Mesenchymal stem cell (in vitro differentiated cells and primary cell): ENCODE measurements around the gene CDNF.

Experiments
- DNase-seq: peaks from one replicate; pipeline ENCODE4 v3.0.0-alpha.2; 2013
- H2AFZ ChIP-seq: one replicate; pipeline ENCODE4 v1.6.1; 2013; ENCODE audit warnings: low read depth, mild to moderate bottlenecking, control low read depth, inconsistent platforms, low read length, moderate library complexity
- H2AK5ac ChIP-seq: 2 replicates; pipeline ENCODE4 v1.6.1; 2013; ENCODE audit warnings: low read length, moderate library complexity, mild to moderate bottlenecking, inconsistent platforms; ENCODE audit not compliant: severe bottlenecking
- H2BK120ac ChIP-seq: one replicate; pipeline ENCODE4 v1.6.1; 2013; ENCODE audit warnings: low read depth, mild to moderate bottlenecking, inconsistent platforms, low read length, moderate library complexity
- H2BK12ac ChIP-seq, 2 experiments: one replicate each; pipeline ENCODE4 v1.6.1; 2013; ENCODE audit warnings: inconsistent platforms in 2 of 2, low read length in 2 of 2, mild to moderate bottlenecking in 2 of 2, moderate library complexity in 2 of 2, control low read depth in 1 of 2
- H2BK15ac ChIP-seq: one replicate; pipeline ENCODE4 v1.6.1; 2013; ENCODE audit warnings: mild to moderate bottlenecking, low read depth, inconsistent platforms; ENCODE audit not compliant: poor library complexity, severe bottlenecking
- H2BK5ac ChIP-seq: 2 replicates; pipeline ENCODE4 v1.6.1; 2013; ENCODE audit warnings: low read depth, mild to moderate bottlenecking, low read length, control low read depth, inconsistent platforms; ENCODE audit not compliant: poor library complexity, severe bottlenecking
- H3K14ac ChIP-seq, 2 experiments: one replicate each; pipeline ENCODE4 v1.6.1; 2013; ENCODE audit warnings: inconsistent platforms in 2 of 2, low read length in 2 of 2, control low read depth in 1 of 2, mild to moderate bottlenecking in 1 of 2, moderate library complexity in 1 of 2
- H3K18ac ChIP-seq, 2 experiments: one replicate each; pipeline ENCODE4 v1.6.1; 2013; ENCODE audit warnings: inconsistent platforms in 2 of 2, low read length in 2 of 2, control low read depth in 1 of 2, low read depth in 1 of 2, mild to moderate bottlenecking in 1 of 2
- H3K23ac ChIP-seq, 2 experiments: one replicate each; pipeline ENCODE4 v1.6.1; 2013; ENCODE audit warnings: inconsistent platforms in 2 of 2, low read length in 2 of 2, mild to moderate bottlenecking in 2 of 2, moderate library complexity in 2 of 2, control low read depth in 1 of 2
- H3K27ac ChIP-seq: 2 replicates; pipeline ENCODE4 v1.5.1; 2013; ENCODE audit warnings: mild to moderate bottlenecking, moderate library complexity, low read length, control low read depth, inconsistent platforms; ENCODE audit not compliant: poor library complexity, severe bottlenecking
- H3K27me3 ChIP-seq, 2 experiments: 2 replicates each; pipeline versions ENCODE4 v1.6.1 to v1.7.0; 2013; ENCODE audit warnings: low read length in 2 of 2, mild to moderate bottlenecking in 2 of 2, moderate library complexity in 2 of 2, control low read depth in 1 of 2, inconsistent platforms in 1 of 2; ENCODE audit not compliant: control insufficient read depth in 1 of 2, insufficient read depth in 1 of 2
- H3K36me3 ChIP-seq, 2 experiments: 2 replicates each; pipeline versions ENCODE4 v1.6.1 to v1.7.0; 2013; ENCODE audit warnings: low read length in 2 of 2, control low read depth in 1 of 2, inconsistent platforms in 1 of 2, low read depth in 1 of 2, mild to moderate bottlenecking in 1 of 2; ENCODE audit not compliant: insufficient read depth in 2 of 2, control insufficient read depth in 1 of 2
- H3K4ac ChIP-seq, 2 experiments: one replicate each; pipeline ENCODE4 v1.6.1; 2013; ENCODE audit warnings: inconsistent platforms in 2 of 2, low read length in 2 of 2, mild to moderate bottlenecking in 2 of 2, moderate library complexity in 2 of 2, control low read depth in 1 of 2, low read depth in 1 of 2
- H3K4me1 ChIP-seq: 2 replicates; pipeline ENCODE4 v1.6.1; 2013; ENCODE audit warnings: low read depth, low read length, control low read depth; ENCODE audit not compliant: control insufficient read depth, insufficient read depth
- H3K4me2 ChIP-seq: 2 replicates; pipeline ENCODE4 v1.6.1; 2013; ENCODE audit warnings: low read length, mild to moderate bottlenecking, inconsistent platforms; ENCODE audit not compliant: poor library complexity, severe bottlenecking
- H3K4me3 ChIP-seq, 2 experiments: 2 replicates each; pipeline versions ENCODE4 v1.5.1 to v1.7.0; 2013; ENCODE audit warnings: low read length in 2 of 2, mild to moderate bottlenecking in 2 of 2, control low read depth in 1 of 2, low read depth in 1 of 2; ENCODE audit not compliant: insufficient read depth in 1 of 2
- H3K79me1 ChIP-seq: replicated peaks from 2 replicates; pipeline ENCODE4 v1.6.1; 2013; ENCODE audit warnings: mild to moderate bottlenecking, control low read depth, low read length, inconsistent platforms; ENCODE audit not compliant: poor library complexity, severe bottlenecking
- H3K9ac ChIP-seq: 2 replicates; pipeline ENCODE4 v1.7.0; 2013; ENCODE audit warnings: mild to moderate bottlenecking, low read length, moderate library complexity
- H3K9me3 ChIP-seq: 2 replicates; pipeline ENCODE4 v1.7.0; 2013; ENCODE audit warnings: mild to moderate bottlenecking, low read length; ENCODE audit not compliant: control insufficient read depth
- H4K8ac ChIP-seq: one replicate; pipeline ENCODE4 v1.6.1; 2013; ENCODE audit warnings: inconsistent platforms, mild to moderate bottlenecking, low read length, moderate library complexity
- H4K91ac ChIP-seq: one replicate; pipeline ENCODE4 v1.6.1; 2013; ENCODE audit warnings: mild to moderate bottlenecking, low read length, inconsistent platforms
- WGBS: methylation state at CpG from one replicate; pipeline ENCODE4 v1.1.7; 2013; ENCODE audit warnings: mixed read lengths; 5-methylcytosine and 5-hydroxymethylcytosine counted together

Gene CDNF

GRCh38 chr10:14774797-14775196 is 63.0 kb downstream of the CDNF start, which contains the start of gene FAM107B:
Gene FAM107B, minus strand, starts transcription at chr10:14774897. Its CDS starts 234 bp downstream, at chr10:14774663.
- Histone ChIP-seq H2BK12ac (no peak within 1 kb of the TSS), H3K4me1 (peaks cover 7% of the 10 kb centered on the region), H3K4me3 (no peak within 1 kb of the TSS), H2BK120ac (no peak within 1 kb of the TSS), H3K9me3 (no peaks in the 10 kb centered on the region), H4K91ac (no peak within 1 kb of the TSS), H2BK5ac (no peak within 1 kb of the TSS), H3K9ac (no peak within 1 kb of the TSS), H3K27ac (no peak within 1 kb of the TSS), H3K18ac (no peak within 1 kb of the TSS), H3K23ac (no peak within 1 kb of the TSS), H4K8ac (no peak within 1 kb of the TSS), H3K4me2 (no peak within 1 kb of the TSS), H2AK5ac (no peak within 1 kb of the TSS), H2BK15ac (no peak within 1 kb of the TSS), H3K79me1 (no peaks in the 10 kb centered on the region), H3K14ac (no peak within 1 kb of the TSS), H3K27me3 (no peaks in the 10 kb centered on the region), H3K36me3 (no peaks in the 10 kb centered on the region), H3K4ac (no peak within 1 kb of the TSS), H2AFZ (no peak within 1 kb of the TSS)
- DNase-seq: no peak
- 95% methylated on average over 8 of the region's 8 CpGs for WGBS

GRCh38 chr10:14774214-14774580 is 63.6 kb downstream of the CDNF start:
- no peak overlapping the region for H2BK12ac ChIP-seq
- H2BK15ac ChIP-seq: no peak overlapping the region
- no peak overlapping the region for H3K14ac ChIP-seq
- H3K4me2 ChIP-seq: no peak overlapping the region
- DNase-seq: no peak
- no peak overlapping the region for H3K18ac ChIP-seq
- H2AK5ac ChIP-seq: no peak overlapping the region
- H3K9ac ChIP-seq: no peak overlapping the region
- no peaks in the 10 kb centered on the region for H3K36me3 ChIP-seq
- no peak overlapping the region for H2BK120ac ChIP-seq
- H3K23ac ChIP-seq: no peak overlapping the region
- no peaks in the 10 kb centered on the region for H3K27me3 ChIP-seq
- WGBS: 97% methylated on average over 22 of the region's 22 CpGs
- H3K4me1 ChIP-seq: peaks cover 5% of the 10 kb centered on the region
- H3K9me3 ChIP-seq: no peaks in the 10 kb centered on the region
- H3K27ac ChIP-seq: no peak overlapping the region
- no peak overlapping the region for H4K91ac ChIP-seq
- H2BK5ac ChIP-seq: no peak overlapping the region
- no peaks in the 10 kb centered on the region for H3K79me1 ChIP-seq
- H3K4me3 ChIP-seq: no peak overlapping the region
- no peak overlapping the region for H4K8ac ChIP-seq
- no peak overlapping the region for H2AFZ ChIP-seq
- H3K4ac ChIP-seq: no peak overlapping the region

GRCh38 chr10:14773551-14774213 is 64.2 kb downstream of the CDNF start:
- Histone ChIP-seq H2AFZ (no peak overlapping the region), H3K27ac (no peak overlapping the region), H3K9ac (no peak overlapping the region), H4K8ac (no peak overlapping the region), H2AK5ac (no peak overlapping the region), H4K91ac (no peak overlapping the region), H2BK5ac (no peak overlapping the region), H3K14ac (no peak overlapping the region), H3K27me3 (no peaks in the 10 kb centered on the region), H3K9me3 (no peaks in the 10 kb centered on the region), H3K79me1 (no peaks in the 10 kb centered on the region), H3K4me3 (no peak overlapping the region), H2BK15ac (no peak overlapping the region), H3K4ac (no peak overlapping the region), H2BK120ac (no peak overlapping the region), H3K4me1 (peaks cover 2% of the 10 kb centered on the region), H3K4me2 (no peak overlapping the region), H2BK12ac (no peak overlapping the region), H3K36me3 (no peaks in the 10 kb centered on the region), H3K18ac (no peak overlapping the region), H3K23ac (no peak overlapping the region)
- WGBS: 97% methylated on average over 8 of the region's 10 CpGs
- DNase-seq: no peak

GRCh38 chr10:14772399-14772798 is 65.4 kb downstream of the CDNF start:
- no peak overlapping the region for H2BK12ac ChIP-seq
- no peaks in the 10 kb centered on the region for H3K36me3 ChIP-seq
- H2AK5ac ChIP-seq: no peak overlapping the region
- no peak overlapping the region for H4K91ac ChIP-seq
- no peak overlapping the region for H3K4me3 ChIP-seq
- H3K9me3 ChIP-seq: no peaks in the 10 kb centered on the region
- no peak overlapping the region for H3K18ac ChIP-seq
- DNase-seq: no peak
- H2BK5ac ChIP-seq: no peak overlapping the region
- H3K4me1 ChIP-seq: no peaks in the 10 kb centered on the region
- H2BK120ac ChIP-seq: no peak overlapping the region
- H3K27ac ChIP-seq: no peak overlapping the region
- H2AFZ ChIP-seq: no peak overlapping the region
- no peak overlapping the region for H4K8ac ChIP-seq
- no peak overlapping the region for H3K4ac ChIP-seq
- H3K27me3 ChIP-seq: no peaks in the 10 kb centered on the region
- H3K14ac ChIP-seq: no peak overlapping the region
- H3K4me2 ChIP-seq: no peak overlapping the region
- no peak overlapping the region for H3K9ac ChIP-seq
- H3K23ac ChIP-seq: no peak overlapping the region
- WGBS: 88% methylated on average over 7 of the region's 7 CpGs
- H3K79me1 ChIP-seq: no peaks in the 10 kb centered on the region
- H2BK15ac ChIP-seq: no peak overlapping the region
